GM12892 (cell line): ENCODE data around the gene LDHAL6A.

Experiments used
- POLR2A ChIP-seq: IDR thresholded peaks from 2 replicates; pipeline ENCODE4 v1.6.1; 2011; ENCODE audit warnings: low read depth, low read length, control low read depth
- POLR2AphosphoS5 ChIP-seq: IDR thresholded peaks from 2 replicates; pipeline ENCODE4 v1.6.1; 2011; ENCODE audit warnings: low read depth, low read length, control low read depth
- TAF1 ChIP-seq: IDR thresholded peaks from 2 replicates; pipeline ENCODE4 v1.6.1; 2011; ENCODE audit warnings: low read depth, mild to moderate bottlenecking, control low read depth, low read length, borderline replicate concordance

- TF ChIP-seq POLR2A, result no peak
- no peak for TF ChIP-seq POLR2AphosphoS5
- TF ChIP-seq TAF1, result no peak
Measured at GRCh38 chr11:18457450-18457849, 1.8 kb downstream of the LDHAL6A start.
